GM18499 (cell line): ENCODE measurements around the gene FSD1L.
"Not testable (repeated sequence)": the region's sequence is repeated elsewhere in the genome, so short reads cannot be mapped to it uniquely, and the experiment has no call there.

ENCODE experiments used
- ATAC-seq: cut with Tn5 transposase; IDR thresholded peaks from one replicate; pipeline ENCODE4 v1.9.1; 2021; ENCODE audit warnings: moderate number of reproducible peaks; ENCODE audit not compliant: insufficient read depth, unreplicated experiment

FSD1L gene

GRCh38 chr9:105535920-105536668 lies 88.3 kb downstream of the FSD1L start:
- peak; percentile 48 for ATAC-seq

GRCh38 chr9:105539452-105539851 lies 91.6 kb downstream of the FSD1L start:
- no peak for ATAC-seq

GRCh38 chr9:105541838-105542237 lies 94.0 kb downstream of the FSD1L start:
- peak; percentile 95 for ATAC-seq

GRCh38 chr9:105554042-105554441 lies 106.2 kb downstream of the FSD1L start:
- no peak for ATAC-seq

- peak; percentile 87 for ATAC-seq
Measured at GRCh38 chr9:105557804-105558610, 110.2 kb downstream of the FSD1L start, which contains the start of gene FKTN. Gene FKTN, plus strand, starts transcription at chr9:105558131. Its CDS starts 16,902 bp downstream, at chr9:105575033.

- no peak for ATAC-seq
Measured at GRCh38 chr9:105572455-105572854, 124.6 kb downstream of the FSD1L start.

GRCh38 chr9:105579952-105580351 lies 132.1 kb downstream of the FSD1L start:
- ATAC-seq = not testable (repeated sequence)

GRCh38 chr9:105581550-105581949 lies 133.7 kb downstream of the FSD1L start:
- not testable (repeated sequence) for ATAC-seq

GRCh38 chr9:105593145-105593544 lies 145.3 kb downstream of the FSD1L start:
- no peak for ATAC-seq
